Prostate gland (tissue), 2 donors: ENCODE data around the gene GOLGB1.

Source experiments
- POLR2A ChIP-seq: fragments of 450-650 bp; IDR thresholded peaks from one replicate; pipeline ENCODE4 v1.6.1; 2016; ENCODE audit warnings: antibody characterized with exemption, mild to moderate bottlenecking
- TF ChIP-seq, protein P1 (sequence below), 4 experiments: fragments of 200-600 bp in 2 of 4; fragments of 450-650 bp in 2 of 4; sonication (generic) in 2 of 4; IDR thresholded peaks; 1 replicate in 3 of 4; 2 replicates in 1 of 4; pipeline ENCODE4 v1.5.1; 2016 to 2019; ENCODE audit warnings: antibody characterized with exemption in 4 of 4, mild to moderate bottlenecking in 2 of 4, moderate library complexity in 2 of 4

DNA sequence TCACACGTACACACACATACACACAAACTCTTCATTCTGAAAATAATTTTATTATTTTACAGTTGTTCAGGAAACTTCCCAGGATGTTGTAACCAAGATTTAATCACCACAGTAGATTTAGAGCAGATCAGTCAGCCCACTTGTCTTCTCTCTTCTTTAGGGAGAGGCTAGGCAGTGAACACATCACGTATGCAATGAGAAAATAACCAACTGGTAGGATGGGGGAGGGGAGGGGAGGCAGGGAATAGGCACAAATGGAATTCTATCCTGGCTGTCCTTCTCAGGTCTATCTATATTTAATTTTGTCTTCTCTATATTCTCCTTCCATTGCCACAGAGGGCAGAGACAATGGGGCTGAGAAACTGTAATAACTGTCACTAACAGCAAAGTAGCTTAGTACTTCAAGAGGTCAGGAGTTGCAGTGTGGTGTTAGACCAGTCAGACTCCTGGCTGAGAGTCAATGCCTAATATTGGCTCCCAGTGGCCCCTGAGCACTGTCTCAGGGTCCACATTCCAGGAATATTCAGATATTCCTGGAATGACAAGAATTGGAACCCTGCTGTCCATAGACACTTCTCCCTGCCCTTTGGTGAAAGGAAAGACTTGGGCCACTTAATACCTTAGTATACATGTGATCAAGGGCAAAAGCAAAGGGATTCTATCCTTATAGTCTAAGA lies 86.2 kb downstream of the GOLGB1 start:
- TF ChIP-seq, protein P1, sequence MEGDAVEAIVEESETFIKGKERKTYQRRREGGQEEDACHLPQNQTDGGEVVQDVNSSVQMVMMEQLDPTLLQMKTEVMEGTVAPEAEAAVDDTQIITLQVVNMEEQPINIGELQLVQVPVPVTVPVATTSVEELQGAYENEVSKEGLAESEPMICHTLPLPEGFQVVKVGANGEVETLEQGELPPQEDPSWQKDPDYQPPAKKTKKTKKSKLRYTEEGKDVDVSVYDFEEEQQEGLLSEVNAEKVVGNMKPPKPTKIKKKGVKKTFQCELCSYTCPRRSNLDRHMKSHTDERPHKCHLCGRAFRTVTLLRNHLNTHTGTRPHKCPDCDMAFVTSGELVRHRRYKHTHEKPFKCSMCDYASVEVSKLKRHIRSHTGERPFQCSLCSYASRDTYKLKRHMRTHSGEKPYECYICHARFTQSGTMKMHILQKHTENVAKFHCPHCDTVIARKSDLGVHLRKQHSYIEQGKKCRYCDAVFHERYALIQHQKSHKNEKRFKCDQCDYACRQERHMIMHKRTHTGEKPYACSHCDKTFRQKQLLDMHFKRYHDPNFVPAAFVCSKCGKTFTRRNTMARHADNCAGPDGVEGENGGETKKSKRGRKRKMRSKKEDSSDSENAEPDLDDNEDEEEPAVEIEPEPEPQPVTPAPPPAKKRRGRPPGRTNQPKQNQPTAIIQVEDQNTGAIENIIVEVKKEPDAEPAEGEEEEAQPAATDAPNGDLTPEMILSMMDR (IDR thresholded peaks at IDR 0.05): no peak
- no peak for TF ChIP-seq POLR2A
